ENCODE measurements around the gene RASGRF1. TPM values are rescaled to one million over a fixed set of nuclear protein-coding genes. Genes with fewer than 3 reads are reported as not detected.

RASGRF1 gene
- total RNA-seq, 1 donor from 2014 or later = 0.16 TPM

GRCh38 chr15:78959360-78959759, 131.2 kb downstream of the RASGRF1 start:
- Mint-ChIP-seq H3K27ac (ENCODE audit: unreplicated experiment) (no peak overlapping the region), H3K27me3 (ENCODE audit: low read depth) (no peaks in the 10 kb centered on the region), H3K36me3 (ENCODE audit: low read depth) (no peaks in the 10 kb centered on the region), H3K9me3 (no peaks in the 10 kb centered on the region), H3K4me3 (no peak overlapping the region), H3K4me1 (no peaks in the 10 kb centered on the region)
- no peak for DNase-seq (ENCODE audit: low read depth, low spot score)
- TF ChIP-seq CTCF (conservative IDR thresholded peaks at IDR 0.05) = no peak

GRCh38 chr15:78957416-78958093, 133.0 kb downstream of the RASGRF1 start:
- DNase-seq (ENCODE audit: low read depth, low spot score) = no peak
- H3K27me3 Mint-ChIP-seq (ENCODE audit: low read depth) = peaks cover 1% of the 10 kb centered on the region
- H3K4me3 Mint-ChIP-seq = no peak overlapping the region
- H3K27ac Mint-ChIP-seq (ENCODE audit: unreplicated experiment) = no peak overlapping the region
- no peaks in the 10 kb centered on the region for H3K4me1 Mint-ChIP-seq
- no peak for TF ChIP-seq CTCF (conservative IDR thresholded peaks at IDR 0.05)
- no peaks in the 10 kb centered on the region for H3K9me3 Mint-ChIP-seq
- no peaks in the 10 kb centered on the region for H3K36me3 Mint-ChIP-seq (ENCODE audit: low read depth)

- H3K27ac Mint-ChIP-seq (ENCODE audit: unreplicated experiment) = no peak overlapping the region
- no peaks in the 10 kb centered on the region for H3K9me3 Mint-ChIP-seq
- no peaks in the 10 kb centered on the region for H3K36me3 Mint-ChIP-seq (ENCODE audit: low read depth)
- TF ChIP-seq CTCF (conservative IDR thresholded peaks at IDR 0.05) = no peak
- no peak for DNase-seq (ENCODE audit: low read depth, low spot score)
- no peaks in the 10 kb centered on the region for H3K4me1 Mint-ChIP-seq
- H3K27me3 Mint-ChIP-seq (ENCODE audit: low read depth) = peaks cover 2% of the 10 kb centered on the region
- H3K4me3 Mint-ChIP-seq = no peak overlapping the region
Measured at GRCh38 chr15:78956937-78957336, 133.6 kb downstream of the RASGRF1 start.

- H3K4me1 Mint-ChIP-seq = no peaks in the 10 kb centered on the region
Measured at GRCh38 chr15:78955355-78955754, 135.2 kb downstream of the RASGRF1 start.

GRCh38 chr15:78951841-78952238, 138.7 kb downstream of the RASGRF1 start:
- Mint-ChIP-seq H3K4me3 (no peak overlapping the region), H3K4me1 (no peaks in the 10 kb centered on the region), H3K27ac (ENCODE audit: unreplicated experiment) (no peak overlapping the region), H3K9me3 (no peaks in the 10 kb centered on the region), H3K27me3 (ENCODE audit: low read depth) (peaks cover 20% of the 10 kb centered on the region), H3K36me3 (ENCODE audit: low read depth) (no peaks in the 10 kb centered on the region)
- DNase-seq (ENCODE audit: low read depth, low spot score) = no peak
- TF ChIP-seq CTCF (conservative IDR thresholded peaks at IDR 0.05) = no peak

More at GRCh38 chr15:78955355-78955754, 135.2 kb downstream of the RASGRF1 start:
- Mint-ChIP-seq H3K4me3 (no peak overlapping the region), H3K36me3 (ENCODE audit: low read depth) (no peaks in the 10 kb centered on the region), H3K27me3 (ENCODE audit: low read depth) (peaks cover 7% of the 10 kb centered on the region), H3K9me3 (no peaks in the 10 kb centered on the region), H3K27ac (ENCODE audit: unreplicated experiment) (no peak overlapping the region)
- DNase-seq (ENCODE audit: low read depth, low spot score) = no peak
- no peak for TF ChIP-seq CTCF (conservative IDR thresholded peaks at IDR 0.05)

Measured in neural crest cell (in vitro differentiated cells).